ENCODE measurements around the gene HADHA.
"Not testable (repeated sequence)": the region's sequence is repeated elsewhere in the genome, so short reads cannot be mapped to it uniquely, and the experiment has no call there.

Gene HADHA

DNA sequence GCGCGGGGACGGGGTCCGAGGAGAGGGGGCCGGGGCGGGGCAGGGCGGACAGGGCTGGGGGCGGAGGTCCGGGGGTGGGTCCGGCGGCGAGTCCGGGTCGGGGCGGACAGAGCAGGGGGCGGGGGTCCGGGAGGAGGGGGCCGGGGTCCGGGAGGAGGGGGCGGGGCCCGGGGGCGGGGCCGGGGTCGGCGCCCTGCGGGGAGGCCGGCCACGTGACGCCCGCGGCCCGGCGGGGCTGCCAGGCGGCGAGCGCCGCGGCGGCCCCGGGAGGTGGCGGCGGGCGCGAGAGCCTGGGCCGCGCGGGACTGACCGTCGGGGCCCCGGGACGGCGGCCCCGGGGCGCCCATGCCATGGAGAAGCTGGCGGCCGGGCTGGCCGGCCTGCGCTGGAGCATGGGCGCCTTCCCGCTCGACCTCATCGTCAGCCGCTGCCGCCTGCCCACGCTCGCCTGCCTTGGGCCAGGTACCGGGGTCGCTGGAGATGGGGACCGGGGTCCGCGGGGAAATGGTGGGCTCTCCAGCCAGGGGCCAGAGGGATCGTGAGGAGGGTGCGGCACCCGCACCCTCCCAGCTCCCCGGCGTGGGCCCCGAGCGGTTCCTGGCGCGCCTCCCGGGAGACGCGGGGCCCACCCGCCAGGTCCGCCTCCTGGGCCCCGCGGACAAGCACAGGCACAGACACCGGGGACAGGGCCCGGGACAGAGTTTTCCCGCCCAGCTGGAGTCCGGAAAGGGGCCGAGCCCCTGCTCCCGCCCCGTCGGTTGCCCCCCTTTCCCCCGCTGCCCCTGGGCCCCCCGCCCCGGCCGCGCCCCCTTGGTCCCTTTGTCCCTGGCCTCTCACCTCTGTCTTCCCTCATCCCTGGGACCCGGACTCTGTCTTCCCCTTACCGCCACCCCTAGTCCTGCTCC lies 71.3 kb downstream of the HADHA start, which contains the start of gene GAREM2:
Gene GAREM2, plus strand, starts transcription at position 218 of the 905 bp plus-strand sequence. Its CDS starts 133 bp downstream, at position 351.
- no peak for DNase-seq

DNA sequence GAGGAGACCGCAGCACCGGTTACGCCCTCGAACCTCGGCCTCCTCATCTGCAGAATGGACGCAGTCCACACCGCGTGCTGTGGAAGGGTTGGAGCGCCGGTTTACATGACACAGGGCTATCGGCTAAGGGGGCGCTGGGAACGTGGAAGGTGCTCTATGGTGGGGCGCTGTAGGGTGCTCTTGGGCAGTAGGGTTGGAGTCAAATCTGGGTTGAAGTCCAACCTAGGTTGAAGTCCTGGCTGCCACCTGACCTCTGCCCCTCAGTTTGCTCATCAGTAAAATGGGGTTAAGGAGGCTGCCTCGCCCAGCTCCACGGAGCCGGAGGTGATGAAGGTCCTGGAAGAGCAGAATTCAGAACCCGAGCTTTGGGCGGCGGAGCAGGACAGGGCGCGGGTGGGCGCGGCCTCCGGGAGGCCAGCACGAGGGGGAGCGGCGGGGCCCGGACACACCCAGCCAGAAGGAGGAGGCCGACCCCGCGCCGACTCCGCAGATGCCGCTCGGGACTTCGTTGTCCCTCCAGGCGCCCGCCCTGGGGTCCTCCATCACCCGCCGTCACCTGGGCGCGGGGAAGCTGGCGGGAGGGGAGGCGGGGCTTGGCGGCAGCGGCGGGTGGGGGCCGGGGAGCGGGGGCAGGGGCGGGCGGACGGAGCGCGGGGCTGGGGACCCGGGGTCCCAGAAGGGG lies 72.1 kb downstream of the HADHA start:
- no peak for DNase-seq

DNA sequence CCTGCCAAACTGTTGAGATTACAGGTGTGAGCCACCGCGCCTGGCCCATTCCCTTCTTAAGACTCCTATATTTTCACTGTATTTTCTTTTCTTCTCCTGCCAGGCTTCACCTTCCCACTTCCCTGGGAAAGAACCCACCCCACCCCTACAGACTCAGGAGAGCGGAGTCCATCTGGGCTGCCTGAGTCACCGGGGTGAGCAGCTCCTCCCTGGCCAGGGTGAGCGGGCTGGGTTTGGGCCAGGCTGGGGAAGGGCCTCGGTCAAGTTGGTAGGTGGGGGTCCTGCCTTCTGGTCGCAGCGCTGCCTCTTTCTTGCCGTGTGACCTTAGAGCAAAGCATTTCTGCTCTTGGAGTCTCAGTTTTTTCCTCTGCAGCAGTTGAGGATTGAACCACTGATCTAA lies 73.6 kb downstream of the HADHA start:
- no peak for DNase-seq

DNA sequence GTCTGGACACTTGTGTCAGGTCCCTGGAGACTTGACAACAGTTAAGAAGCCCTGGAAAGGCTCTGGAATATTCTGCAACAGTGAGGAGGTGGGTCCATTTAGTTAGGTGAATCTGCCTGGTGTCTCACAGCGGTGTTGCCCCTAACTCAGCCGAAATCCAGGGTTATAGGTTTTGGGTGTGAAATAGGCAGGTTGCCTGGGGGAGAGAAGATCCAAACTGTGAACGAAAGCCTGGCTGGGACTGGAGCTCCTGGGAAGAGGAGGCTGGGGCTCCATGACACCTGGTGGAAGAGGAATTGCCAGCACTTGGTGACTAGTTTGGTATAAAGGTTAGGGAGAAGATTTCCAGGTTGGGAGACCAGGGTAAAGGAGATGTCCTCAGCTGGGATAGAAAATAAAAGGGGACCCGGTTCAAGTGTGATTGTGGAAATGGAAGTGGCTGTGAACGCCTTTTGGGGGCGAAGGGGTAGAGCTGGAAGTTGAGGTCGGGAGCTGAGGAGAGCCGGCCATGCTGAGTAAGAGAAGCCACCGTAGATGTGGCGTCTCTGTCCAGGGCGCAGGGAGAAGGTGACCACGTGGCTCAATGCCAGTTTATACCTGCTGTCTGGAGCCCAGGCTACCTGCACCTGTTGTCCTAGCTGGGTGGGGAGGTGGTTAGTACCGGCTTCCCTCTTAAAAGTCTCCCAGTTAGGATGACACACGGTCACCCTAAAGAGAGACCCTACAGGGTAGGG lies 74.6 kb downstream of the HADHA start:
- no peak for DNase-seq

DNA sequence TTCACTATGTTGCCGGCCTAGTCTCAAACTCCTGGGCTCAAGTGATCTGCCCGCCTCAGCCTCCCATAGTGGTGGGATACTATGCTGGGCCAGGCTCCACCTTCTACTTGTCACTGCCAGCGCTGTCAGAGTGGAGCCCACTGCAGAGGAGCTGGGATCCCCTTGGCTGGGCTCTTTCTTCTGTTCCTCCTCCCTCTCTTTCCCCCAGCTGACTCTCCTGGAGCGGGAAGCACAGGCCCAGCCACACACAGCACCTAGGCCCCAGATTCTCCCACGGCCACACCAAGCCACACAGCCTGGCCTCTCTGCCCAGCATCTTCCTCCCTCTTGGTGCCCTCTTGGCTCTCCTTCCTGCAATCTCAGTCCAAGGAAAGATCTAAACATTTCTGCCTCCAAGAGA lies 75.2 kb downstream of the HADHA start:
- DNase-seq: no peak

DNA sequence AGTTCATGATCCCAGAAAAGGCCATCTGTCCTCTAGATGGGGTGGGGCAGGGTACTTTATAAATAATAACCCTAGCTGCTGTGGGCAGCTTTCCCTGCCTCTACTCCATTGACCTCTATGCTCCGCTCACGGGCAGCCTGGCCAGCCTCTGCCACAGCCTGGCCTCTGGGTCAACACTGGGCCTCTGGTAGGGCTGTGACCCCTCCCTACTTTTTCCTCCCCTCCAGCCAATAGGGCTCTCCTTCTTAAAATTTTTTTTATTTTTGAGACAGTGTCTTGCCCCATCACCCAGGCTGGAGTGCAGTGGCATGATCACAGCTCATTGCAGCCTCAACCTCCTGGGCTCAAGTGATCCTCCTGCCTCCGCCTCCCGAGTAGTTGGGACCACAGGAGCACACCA lies 75.6 kb downstream of the HADHA start:
- no peak for DNase-seq

DNA sequence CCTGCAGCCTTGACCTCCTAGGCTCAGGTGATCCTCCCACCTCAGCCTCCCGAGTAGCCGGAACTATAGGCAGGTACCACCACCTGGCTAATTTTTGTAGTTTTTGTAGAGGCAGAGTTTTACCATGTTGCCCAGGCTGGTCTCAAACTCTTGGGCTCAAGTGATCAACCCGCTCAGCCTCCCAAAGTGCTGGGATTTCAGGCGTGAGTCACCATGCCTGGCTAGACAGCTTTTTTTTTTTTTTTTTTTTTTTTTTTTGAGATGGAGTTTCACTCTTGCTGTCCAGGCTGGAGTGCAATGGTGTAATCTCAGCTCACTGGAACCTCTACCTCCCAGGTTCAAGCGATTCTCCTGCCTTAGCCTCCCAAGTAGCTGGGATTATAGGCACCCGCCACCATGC lies 77.9 kb downstream of the HADHA start:
- not testable (repeated sequence) for DNase-seq

DNA sequence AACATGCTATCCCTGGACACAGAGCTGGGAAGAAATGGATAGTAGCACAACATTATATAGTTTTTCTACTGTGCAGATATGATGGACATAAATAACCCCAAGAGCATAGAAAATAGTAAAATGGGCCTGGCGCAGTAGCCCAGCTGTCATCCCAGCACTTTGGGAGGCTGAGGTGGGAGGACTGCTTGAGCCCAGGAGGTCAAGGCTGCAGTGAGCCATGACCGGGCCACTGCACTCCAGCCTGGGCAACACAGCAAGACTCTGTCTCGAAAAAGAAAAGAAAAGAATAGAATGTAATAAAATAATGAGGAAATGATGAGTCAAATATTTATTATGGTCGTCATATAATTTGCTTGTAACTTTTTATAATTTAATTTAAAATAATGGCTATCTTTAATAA lies 79.0 kb downstream of the HADHA start:
- no peak for DNase-seq

DNA sequence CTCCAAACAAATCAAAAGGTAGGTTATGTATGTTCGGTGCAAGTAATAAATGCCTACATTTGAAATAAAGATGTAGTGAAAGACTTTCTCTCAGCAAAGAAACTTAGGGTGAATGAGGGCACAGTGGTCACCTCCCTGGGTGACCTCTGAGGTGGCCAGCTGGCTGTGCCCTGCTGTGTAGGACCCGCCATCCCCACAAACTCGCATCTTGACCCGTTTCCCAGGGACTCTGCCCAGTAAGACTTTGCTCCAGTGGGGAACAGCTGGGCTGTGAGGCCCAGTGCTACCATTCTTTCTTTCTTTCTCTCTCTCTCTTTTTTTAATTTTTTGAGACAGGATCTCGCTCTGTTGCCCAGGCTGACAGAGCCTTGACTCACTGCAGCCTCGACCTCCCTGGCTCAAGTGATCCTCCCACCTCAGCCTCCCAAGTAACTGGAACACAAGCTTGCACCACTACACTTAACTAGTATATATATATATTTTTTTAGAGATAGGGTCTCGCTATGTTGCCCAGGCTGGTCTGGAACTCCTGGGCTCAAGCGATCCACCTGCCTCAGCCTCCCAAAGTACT lies 79.7 kb downstream of the HADHA start:
- DNase-seq: no peak

DNA sequence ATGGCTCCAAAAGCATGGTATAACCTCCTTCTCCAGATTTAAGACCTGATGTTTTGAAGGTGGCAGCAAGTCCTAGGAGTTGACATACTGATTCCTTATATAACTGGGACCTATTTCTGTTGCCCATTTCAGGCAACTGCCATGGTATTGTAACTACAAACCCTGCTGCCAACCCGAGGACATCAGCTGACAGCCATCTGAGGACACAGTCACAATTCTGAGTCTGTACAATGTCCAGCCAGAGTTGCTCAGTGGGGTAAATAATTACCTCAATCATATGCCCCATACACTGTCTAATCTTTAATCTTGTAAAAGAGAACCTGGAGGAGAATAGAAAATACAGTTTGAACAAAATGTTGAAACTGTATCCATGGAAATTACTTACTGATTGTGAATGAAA lies 80.2 kb downstream of the HADHA start:
- DNase-seq: no peak

DNA sequence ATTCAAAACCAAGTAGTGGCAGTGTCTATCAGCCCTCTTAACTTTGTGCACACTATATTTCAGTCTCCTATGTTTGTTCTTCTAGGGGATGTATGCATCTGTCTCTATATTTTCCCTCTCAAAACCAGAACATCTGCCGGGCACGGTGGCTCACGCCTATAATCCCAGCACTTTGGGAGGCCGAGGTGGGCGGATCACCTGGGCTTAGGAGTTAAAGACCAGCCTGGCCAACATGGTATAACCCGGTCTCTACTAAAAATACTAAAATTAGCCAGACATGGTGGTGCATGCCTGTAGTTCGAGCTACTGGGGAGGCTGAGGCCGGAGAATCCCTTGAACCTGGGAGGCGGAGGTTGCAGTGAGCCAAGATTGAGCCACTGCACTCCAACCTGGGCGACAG lies 81.5 kb downstream of the HADHA start:
- no peak for DNase-seq

DNA sequence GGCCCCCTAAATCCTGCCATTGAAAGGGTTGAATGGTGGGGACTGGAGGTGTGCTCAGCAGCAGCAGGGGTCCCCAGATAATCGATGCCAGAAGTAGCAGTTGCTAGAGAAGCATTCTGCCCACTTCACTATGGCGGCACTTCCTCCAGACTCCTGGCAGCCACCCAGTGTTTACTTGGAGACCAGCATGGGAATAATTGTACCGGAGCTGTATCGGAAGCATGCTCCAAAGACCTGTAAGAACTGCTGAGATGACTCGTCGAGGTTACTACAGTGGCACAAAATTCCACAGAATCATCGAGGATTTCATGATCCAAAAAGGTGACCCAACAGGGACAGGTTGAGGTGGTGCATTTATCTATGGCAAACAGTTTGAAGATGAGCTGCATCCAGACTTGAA lies 82.5 kb downstream of the HADHA start:
- DNase-seq: no peak

DNA sequence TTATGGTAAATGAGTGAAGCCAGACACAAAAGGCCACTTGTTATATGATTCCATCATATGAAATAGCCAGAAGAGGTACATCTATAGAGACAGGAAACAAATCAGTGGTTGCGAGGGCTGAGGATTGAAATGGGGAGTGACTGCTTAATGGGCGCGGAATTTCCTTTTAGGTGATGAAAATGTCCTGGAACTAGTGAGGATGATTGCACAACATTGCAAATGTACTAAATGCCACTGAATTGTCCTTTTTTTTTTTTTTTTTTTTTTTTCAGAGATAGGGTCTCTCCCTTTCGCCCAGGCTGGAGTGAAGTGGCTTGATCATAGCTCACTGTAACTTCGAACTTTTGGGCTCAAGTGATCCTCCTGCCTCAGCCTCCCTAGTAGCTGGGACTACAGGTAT lies 86.9 kb downstream of the HADHA start:
- DNase-seq: no peak

DNA sequence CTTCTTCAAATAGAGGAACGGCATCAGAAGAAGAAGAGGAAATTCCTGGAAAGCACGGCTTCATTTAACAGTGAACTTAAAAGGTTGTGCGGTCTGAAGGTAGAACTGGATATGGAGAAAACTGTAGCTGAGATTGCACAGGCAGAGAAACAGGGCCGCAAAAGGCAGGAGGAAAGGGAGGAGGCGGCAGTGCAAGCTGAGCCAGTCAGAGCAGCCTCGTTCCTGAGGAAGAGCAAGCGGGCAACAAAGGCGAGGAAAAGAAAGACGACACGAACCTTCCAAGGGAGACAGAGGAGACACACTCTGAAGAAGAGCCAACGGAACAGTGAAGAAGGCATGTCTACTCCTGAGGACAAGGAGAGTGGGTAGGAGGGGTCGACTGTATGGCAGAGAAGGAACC lies 94.2 kb downstream of the HADHA start:
- no peak for DNase-seq

DNA sequence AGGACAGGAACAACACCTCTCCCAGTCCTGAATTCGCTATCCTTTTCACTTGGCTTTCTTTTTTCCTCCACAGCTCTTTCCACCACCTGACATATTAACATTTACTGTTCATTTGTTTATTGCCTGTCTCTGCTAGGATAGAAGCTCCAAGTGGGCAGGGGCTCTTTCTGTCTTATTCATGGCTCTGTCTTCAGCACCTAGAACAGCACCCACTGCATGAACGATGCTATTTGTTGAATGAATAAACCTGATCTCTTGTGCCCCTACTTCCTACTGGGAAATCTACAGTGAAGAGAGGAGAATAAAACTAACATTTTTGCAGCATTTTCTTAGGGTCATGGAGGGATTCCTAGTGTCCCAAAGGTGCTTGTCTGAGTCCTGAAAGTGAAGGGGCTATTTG lies 95.9 kb downstream of the HADHA start:
- DNase-seq: no peak

DNA sequence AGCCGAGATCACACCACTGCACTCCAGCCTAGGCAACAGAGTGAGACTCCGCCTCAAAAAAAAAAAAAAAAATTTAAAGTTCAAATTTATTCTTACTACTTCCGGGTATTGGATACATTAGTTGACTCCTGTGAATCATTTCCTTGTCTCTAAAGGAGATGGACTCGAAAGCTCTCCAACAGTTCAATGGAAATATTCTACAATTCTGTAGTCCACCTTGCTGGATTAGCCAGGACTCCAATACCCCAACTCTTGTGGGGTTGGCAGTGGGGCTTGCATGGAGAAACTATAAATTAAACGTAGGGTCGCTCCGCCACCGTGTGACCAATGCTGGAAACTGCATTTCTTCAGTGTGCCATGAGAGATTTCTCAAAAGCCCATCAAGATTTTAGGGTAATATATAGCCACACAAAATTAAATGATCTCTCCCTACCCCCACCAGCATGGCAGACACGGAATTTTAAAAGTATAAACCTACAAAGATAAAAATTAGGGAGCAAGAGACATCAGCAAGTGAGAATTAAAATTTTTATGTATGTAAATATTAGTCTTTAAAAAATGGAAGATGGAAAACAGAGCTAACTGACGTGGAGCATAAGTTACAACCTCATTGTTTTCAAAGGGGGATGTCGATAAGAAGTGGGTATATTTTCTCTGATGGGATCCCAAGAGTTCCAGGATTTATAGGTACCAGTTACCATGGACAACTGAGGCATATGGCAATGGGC lies 99.3 kb downstream of the HADHA start:
- DNase-seq: peak; percentile 71

DNA sequence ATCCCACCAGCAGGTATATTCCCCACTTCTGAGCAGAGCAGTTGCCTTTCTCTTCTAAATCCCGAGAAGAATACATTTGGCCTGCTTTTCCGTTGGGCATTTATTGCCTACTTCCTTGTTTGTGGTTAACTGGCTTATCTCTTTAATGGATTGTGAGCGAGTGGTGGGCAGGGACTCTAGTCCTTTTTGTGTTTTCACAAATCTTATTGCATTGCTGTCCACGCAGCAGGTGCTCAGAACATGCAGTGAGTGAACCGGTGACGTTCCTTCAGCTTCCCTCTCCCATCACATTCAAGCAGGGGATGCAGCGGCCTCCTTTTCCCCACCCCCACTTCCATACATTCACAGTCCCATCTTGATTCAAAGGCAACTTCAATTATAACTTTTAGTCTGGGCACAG lies 100.4 kb downstream of the HADHA start:
- DNase-seq: no peak

DNA sequence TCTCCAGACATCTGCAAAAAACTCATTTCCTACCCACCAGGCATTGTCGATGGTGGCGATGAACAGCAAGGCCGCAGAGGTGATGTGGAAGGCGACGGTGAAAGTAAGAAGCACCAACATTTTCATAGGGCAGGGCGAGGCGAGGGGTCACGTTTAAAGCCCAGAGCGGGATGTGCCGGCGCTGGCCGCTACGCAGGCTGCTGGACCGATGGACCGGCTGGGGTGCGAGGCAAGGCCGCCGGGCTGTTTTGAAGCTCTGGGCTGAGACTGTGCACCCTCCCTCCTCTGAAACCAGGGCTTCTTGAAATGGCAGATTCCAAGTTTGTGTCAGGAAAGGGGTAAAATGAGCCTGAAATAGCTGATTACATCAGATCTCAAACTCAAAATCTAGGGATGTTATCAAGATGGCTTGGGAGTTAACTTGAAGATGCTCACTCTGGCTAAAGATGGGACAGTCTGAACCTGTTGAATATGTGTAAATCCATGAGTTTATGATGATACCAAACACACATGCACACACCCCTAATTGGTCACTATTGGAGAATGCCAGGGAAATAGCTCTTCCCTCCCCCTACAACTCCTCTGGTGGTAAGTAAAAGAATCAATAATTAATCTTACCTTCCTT lies 103.2 kb downstream of the HADHA start:
- no peak for DNase-seq
